NCI-H345 treated with DMSO at 0.1 percent for 48 hours (cell line): ENCODE results near the gene UBR3.

ENCODE experiments used
- DNase-seq: peaks from one replicate; lab custom pipeline; 2025; ENCODE audit not compliant: unreplicated experiment; lab: John Stamatoyannopoulos, UW

UBR3 gene

GRCh38 chr2:170038734-170039133 lies 211.5 kb downstream of the UBR3 start:
- DNase-seq = no peak

- DNase-seq = no peak
Observed at GRCh38 chr2:170039401-170040172, 212.3 kb downstream of the UBR3 start.

DNA sequence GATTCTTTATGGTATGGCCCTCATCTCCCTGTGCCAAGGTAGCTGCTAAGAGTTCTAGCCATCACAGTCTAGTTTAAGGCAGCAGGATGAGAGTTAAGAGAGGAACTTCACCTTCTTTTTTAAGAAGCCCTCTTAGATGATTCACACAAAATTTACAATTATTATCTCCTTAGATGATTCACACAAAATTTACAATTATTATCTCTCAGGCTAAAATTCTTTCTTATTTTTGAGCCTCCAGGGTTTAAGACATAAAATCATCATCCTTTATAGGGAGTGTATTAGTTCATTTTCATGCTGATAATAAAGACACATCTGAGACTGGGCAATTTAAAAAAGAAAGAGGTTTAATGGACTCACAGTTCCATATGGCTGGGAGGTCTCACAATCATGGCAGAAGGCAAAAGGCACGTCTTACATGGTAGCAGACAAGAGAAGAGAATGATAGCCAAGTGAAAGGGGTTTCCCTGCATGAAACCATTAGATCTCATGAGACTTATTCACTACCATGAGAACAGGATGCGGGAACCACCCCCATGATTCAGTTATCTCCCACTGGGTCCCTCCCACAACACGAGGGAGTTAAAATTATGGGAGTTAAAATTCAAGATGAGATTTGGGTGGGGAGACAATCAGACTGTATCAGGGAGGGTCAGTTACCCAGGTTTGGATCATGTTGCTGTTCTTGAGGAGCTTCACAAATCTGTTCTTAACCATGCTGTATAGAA lies 217.7 kb downstream of the UBR3 start:
- DNase-seq = no peak

GRCh38 chr2:170047331-170048065 lies 220.2 kb downstream of the UBR3 start:
- no peak for DNase-seq

GRCh38 chr2:170052151-170052550 lies 224.9 kb downstream of the UBR3 start:
- DNase-seq = no peak

GRCh38 chr2:170054997-170055396 lies 227.7 kb downstream of the UBR3 start:
- no peak for DNase-seq

- no peak for DNase-seq
Observed at GRCh38 chr2:170056900-170057299, 229.6 kb downstream of the UBR3 start.

DNA sequence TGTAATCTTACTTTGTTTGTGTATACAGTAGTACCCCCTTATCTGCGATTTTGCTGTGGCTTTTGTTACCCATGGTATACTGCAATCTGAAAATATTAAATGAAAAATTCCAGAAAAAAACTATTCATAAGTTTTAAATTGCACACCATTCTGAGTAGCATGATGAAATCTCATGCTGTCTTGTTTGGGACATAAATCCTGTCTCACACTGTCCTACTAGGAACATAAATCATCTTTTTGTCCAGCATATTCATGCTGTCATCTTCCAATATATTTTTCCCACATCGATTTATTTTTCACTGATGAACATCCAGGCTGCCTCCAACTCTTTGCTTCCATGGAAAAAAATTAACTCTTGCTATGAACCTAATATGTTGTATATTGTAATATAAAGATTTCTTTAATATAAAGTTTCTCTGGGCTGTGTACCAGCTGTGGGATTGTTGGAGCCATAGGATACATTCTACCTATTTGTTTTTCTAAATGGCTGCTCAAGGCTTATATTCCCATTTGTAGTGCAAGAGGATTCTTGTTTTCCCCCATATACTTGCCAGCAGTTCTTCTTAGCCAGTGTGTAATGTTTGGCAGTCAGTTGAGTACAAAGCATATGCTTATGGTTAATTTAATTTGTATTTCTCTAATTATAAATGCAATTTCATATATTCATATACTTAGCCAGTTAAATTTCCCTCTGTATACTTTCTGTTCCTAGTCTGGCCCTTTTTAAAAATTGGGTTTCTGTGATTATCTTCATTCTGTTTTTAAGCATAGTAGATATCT lies 236.4 kb downstream of the UBR3 start:
- DNase-seq = no peak

- DNase-seq = no peak
Observed at GRCh38 chr2:170070778-170071177, 243.5 kb downstream of the UBR3 start.

DNA sequence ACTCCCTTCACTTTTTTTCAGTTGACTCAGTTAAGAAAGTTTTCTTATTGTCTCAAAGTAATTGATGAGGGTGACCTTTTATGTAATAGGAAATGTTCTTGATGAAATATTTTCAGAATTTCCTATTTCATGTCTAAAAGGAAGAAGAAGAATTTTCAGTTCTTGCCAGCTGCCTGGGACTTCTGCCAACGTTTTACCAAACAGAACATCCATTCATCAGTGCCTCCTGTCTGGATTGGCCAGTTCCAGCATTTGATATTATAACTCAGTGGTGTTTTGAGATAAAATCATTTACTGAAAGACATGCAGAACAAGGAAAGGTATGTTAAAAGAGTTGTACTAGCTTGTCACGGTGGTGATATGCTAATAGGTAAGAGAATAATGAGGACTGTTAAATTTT lies 246.0 kb downstream of the UBR3 start:
- DNase-seq = no peak

DNA sequence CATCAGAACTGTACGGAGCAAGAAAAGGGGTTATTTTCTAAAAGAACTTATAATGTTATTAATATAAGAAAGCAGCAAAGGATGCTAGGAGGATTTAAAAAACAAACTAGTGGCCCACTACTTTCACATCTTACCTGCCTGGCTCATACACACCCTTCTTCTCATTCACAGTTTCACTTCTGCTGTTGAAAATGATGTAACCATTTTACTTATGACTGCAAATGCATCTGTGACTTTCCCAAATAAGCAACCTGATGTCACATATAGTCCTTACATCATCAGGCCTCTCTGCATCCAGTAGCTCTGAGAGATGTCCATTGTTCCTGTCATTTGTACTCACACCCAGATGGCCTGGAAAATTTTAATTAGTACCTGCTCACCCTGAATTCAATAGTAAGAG lies 248.9 kb downstream of the UBR3 start:
- DNase-seq = no peak

DNA sequence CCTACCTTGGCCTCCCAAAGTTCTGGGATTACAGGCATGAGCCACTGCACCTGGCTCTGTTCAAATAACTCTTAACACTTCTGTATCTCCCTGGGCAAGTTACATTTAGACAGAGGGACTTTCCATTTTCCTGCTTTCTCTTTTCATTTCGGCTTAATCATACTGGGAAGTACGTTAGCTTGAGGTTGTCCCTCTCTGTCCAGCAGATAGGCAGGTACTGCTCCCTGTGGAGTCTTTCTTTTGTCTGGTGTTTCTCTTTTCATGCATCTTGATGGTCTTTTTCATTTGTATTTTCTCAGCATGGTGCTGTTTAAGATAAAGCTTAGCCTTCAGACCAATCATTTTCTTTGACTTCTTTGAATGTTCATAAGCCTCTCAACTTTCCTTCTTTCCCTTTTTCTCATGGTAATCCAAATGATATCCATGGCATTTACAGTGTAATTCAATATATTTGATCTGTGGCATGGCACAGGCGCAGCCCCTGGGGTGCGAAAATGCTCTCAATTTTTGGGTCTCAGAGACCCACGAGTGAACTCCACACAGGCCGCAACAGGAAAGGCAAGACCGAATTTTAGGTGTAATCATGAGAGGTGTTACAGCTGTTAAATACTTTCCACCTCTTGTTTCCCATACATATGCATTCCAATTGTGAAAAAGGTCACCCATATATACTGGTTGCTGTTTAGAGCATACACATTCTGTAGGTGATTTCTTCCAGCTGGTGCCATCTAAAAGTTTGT lies 250.7 kb downstream of the UBR3 start:
- no peak for DNase-seq

GRCh38 chr2:170084820-170085491 lies 257.7 kb downstream of the UBR3 start:
- no peak for DNase-seq

- no peak for DNase-seq
Observed at GRCh38 chr2:170086117-170086688, 258.9 kb downstream of the UBR3 start.

DNA sequence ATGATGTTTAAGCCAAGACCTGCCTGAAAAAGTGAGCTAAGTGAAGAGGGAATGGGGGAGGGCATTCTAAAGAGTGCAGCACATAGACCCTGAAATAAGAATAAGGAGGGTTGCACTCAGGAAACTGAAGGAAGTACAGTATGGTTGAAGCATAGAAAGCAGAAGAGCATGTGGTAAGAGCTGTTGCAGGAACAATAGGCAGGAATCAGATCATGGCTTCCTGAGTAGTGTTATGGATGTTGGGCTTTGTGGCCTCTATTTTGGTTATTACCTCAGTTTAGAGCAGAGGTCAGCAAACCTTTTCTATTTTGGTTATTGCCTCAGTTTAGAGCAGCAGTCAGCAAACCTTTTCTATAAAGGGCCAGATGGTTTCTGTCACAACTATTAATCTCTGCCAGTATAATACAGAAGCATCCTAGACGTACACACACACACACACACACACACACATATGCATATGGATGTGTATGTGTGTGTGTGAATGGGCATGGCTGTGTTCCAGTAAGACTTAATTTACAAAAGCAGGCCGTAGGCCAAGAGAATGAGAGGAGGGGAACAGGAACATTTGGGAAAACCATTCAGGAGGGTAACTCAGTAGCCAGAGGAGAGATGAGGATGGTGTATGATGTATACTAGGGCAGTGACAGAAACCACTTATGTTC lies 259.6 kb downstream of the UBR3 start:
- DNase-seq = no peak

- no peak for DNase-seq
Observed at GRCh38 chr2:170087413-170087793, 260.1 kb downstream of the UBR3 start.

- DNase-seq = no peak
Observed at GRCh38 chr2:170088776-170089175, 261.5 kb downstream of the UBR3 start.

- no peak for DNase-seq
Observed at GRCh38 chr2:170090229-170090628, 263.0 kb downstream of the UBR3 start.

DNA sequence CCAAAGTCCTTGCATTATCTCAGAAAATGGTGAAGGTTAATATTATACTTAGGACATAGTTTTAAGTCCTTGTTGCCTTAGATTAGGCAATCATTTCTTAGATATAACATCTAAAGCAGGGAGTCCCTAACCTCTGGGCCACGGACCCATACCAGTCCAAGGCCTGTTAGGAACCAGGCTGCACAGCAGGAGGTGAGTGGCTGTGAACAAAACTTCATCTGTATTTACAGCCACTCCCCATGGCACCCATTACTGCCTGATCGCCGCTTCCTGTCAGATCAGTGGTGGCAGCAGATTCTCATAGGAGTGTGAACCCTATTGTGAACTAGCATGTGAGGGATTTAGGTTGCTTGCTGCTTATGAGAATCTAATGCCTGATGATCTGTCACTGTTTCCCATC lies 264.2 kb downstream of the UBR3 start:
- DNase-seq = no peak
